Nephron progenitor cell (in vitro differentiated cells): ENCODE results near the gene RETREG1.

ENCODE experiments used
- DNase-seq: peaks from one replicate; pipeline ENCODE4 v3.0.0; 2021
- H3K27ac Mint-ChIP-seq: 2 replicates; pipeline ENCODE4 v1.8.0; 2021; ENCODE audit warnings: mild to moderate bottlenecking, moderate library complexity, mixed read lengths
- H3K27me3 Mint-ChIP-seq: 2 replicates; pipeline ENCODE4 v1.8.0; 2021; ENCODE audit warnings: mild to moderate bottlenecking, low read depth, mixed read lengths; ENCODE audit not compliant: poor library complexity
- H3K36me3 Mint-ChIP-seq: 2 replicates; pipeline ENCODE4 v1.8.0; 2021; ENCODE audit warnings: low read depth, mixed read lengths
- H3K4me1 Mint-ChIP-seq: 2 replicates; pipeline ENCODE4 v1.8.0; 2021; ENCODE audit warnings: mixed read lengths
- H3K4me3 Mint-ChIP-seq: 2 replicates; pipeline ENCODE4 v1.8.0; 2021; ENCODE audit warnings: mild to moderate bottlenecking, moderate library complexity, mixed read lengths
- H3K9me3 Mint-ChIP-seq: 2 replicates; pipeline ENCODE4 v1.8.0; 2021; ENCODE audit warnings: mild to moderate bottlenecking, moderate library complexity, mixed read lengths
- CTCF ChIP-seq: fragments of 200-600 bp; sonication (generic); IDR thresholded peaks from 2 replicates; pipeline ENCODE4 v1.5.0; 2021; ENCODE audit warnings: antibody characterized with exemption

Gene RETREG1

GRCh38 chr5:16572289-16573015 is 44.3 kb downstream of the RETREG1 start:
- H3K36me3 Mint-ChIP-seq = peaks cover 5% of the 10 kb centered on the region
- H3K4me1 Mint-ChIP-seq = peaks cover 22% of the 10 kb centered on the region
- no peak overlapping the region for H3K27ac Mint-ChIP-seq
- TF ChIP-seq CTCF = no peak
- peaks cover 10% of the 10 kb centered on the region for H3K27me3 Mint-ChIP-seq
- no peak for DNase-seq
- H3K4me3 Mint-ChIP-seq = no peak overlapping the region
- H3K9me3 Mint-ChIP-seq = peaks cover 4% of the 10 kb centered on the region

GRCh38 chr5:16571016-16571415 is 45.8 kb downstream of the RETREG1 start:
- H3K9me3 Mint-ChIP-seq = peaks cover 4% of the 10 kb centered on the region
- no peak for DNase-seq
- no peak for TF ChIP-seq CTCF
- H3K4me1 Mint-ChIP-seq = peaks cover 21% of the 10 kb centered on the region
- H3K27me3 Mint-ChIP-seq = peaks cover 16% of the 10 kb centered on the region
- H3K36me3 Mint-ChIP-seq = peaks cover 5% of the 10 kb centered on the region
- no peak overlapping the region for H3K27ac Mint-ChIP-seq
- no peak overlapping the region for H3K4me3 Mint-ChIP-seq

- peaks cover 22% of the 10 kb centered on the region for H3K4me1 Mint-ChIP-seq
- peaks cover 4% of the 10 kb centered on the region for H3K9me3 Mint-ChIP-seq
- H3K4me3 Mint-ChIP-seq = no peak overlapping the region
- H3K27me3 Mint-ChIP-seq = peaks cover 16% of the 10 kb centered on the region
- peaks cover 5% of the 10 kb centered on the region for H3K36me3 Mint-ChIP-seq
- H3K27ac Mint-ChIP-seq = no peak overlapping the region
- no peak for TF ChIP-seq CTCF
- DNase-seq = no peak
Observed at GRCh38 chr5:16570121-16570815, 46.5 kb downstream of the RETREG1 start.

- H3K4me1 Mint-ChIP-seq = peaks cover 24% of the 10 kb centered on the region
- peaks cover 5% of the 10 kb centered on the region for H3K36me3 Mint-ChIP-seq
- TF ChIP-seq CTCF = no peak
- no peak overlapping the region for H3K4me3 Mint-ChIP-seq
- peaks cover 11% of the 10 kb centered on the region for H3K27me3 Mint-ChIP-seq
- DNase-seq = no peak
- no peak overlapping the region for H3K27ac Mint-ChIP-seq
- H3K9me3 Mint-ChIP-seq = peaks cover 4% of the 10 kb centered on the region
Observed at GRCh38 chr5:16568875-16569580, 47.8 kb downstream of the RETREG1 start.

- H3K27ac Mint-ChIP-seq = no peak overlapping the region
- no peak for TF ChIP-seq CTCF
- peaks cover 5% of the 10 kb centered on the region for H3K36me3 Mint-ChIP-seq
- H3K9me3 Mint-ChIP-seq = peaks cover 4% of the 10 kb centered on the region
- no peak for DNase-seq
- peaks cover 10% of the 10 kb centered on the region for H3K27me3 Mint-ChIP-seq
- H3K4me1 Mint-ChIP-seq = peaks cover 15% of the 10 kb centered on the region
- no peak overlapping the region for H3K4me3 Mint-ChIP-seq
Observed at GRCh38 chr5:16567365-16567764, 49.4 kb downstream of the RETREG1 start.
